ENCODE measurements around the gene AACS. TPM values are rescaled to one million over a fixed set of nuclear protein-coding genes. Genes with fewer than 3 reads are reported as not detected.

The AACS gene
- total and polyA plus RNA-seq, 10 of the 15 experiments (the other 5 are each of a cell fraction or from before 2014, with no cell fraction given) = 10.1 to 34.0 (median 21.1) TPM

GRCh38 chr12:125021771-125022170 lies 43.5 kb upstream of the AACS start (continued):
- TF ChIP-seq IRF5 (IDR thresholded peaks at IDR 0.05; ENCODE audit: borderline replicate concordance) = no peak
- TF ChIP-seq EP300 (IDR thresholded peaks at IDR 0.05; ENCODE audit: borderline replicate concordance in 1 of 2, control insufficient read depth in 1 of 2, low read depth in 2 of 2, low read length in 2 of 2) = no peak
- no peak for TF ChIP-seq E4F1 (IDR thresholded peaks at IDR 0.05; ENCODE audit: borderline replicate concordance, partially characterized antibody)

GRCh38 chr12:125023065-125023464 lies 42.2 kb upstream of the AACS start:
- Histone ChIP-seq H3K4me3 (no peak overlapping the region), H3K4me1 (ENCODE audit: control insufficient read depth, insufficient read depth, low read length) (no peaks in the 10 kb centered on the region), H3K9me3 (replicated peaks; ENCODE audit: control insufficient read depth, insufficient read depth, low read length) (no peaks in the 10 kb centered on the region), H3K4me2 (ENCODE audit: control insufficient read depth, insufficient read depth) (no peak overlapping the region), H3K36me3 (ENCODE audit: control insufficient read depth in 2 of 2, insufficient read depth in 2 of 2, low read length in 1 of 2) (peaks cover 10 to 27% of the 10 kb centered on the region in 2 experiments), H3K27ac (ENCODE audit: control insufficient read depth, insufficient read depth) (no peak overlapping the region), H3K27me3 (replicated peaks in 1 of 2; ENCODE audit: control insufficient read depth in 2 of 2, insufficient read depth in 2 of 2, low read length in 1 of 2) (no peaks in the 10 kb centered on the region), H2AFZ (ENCODE audit: control insufficient read depth, low read depth, low read length) (no peak overlapping the region), H3K79me2 (ENCODE audit: control insufficient read depth, insufficient read depth, low read length) (no peaks in the 10 kb centered on the region), H3K9ac (ENCODE audit: control insufficient read depth, insufficient read depth, low read length) (no peak overlapping the region), H4K20me1 (ENCODE audit: control insufficient read depth, insufficient read depth) (no peaks in the 10 kb centered on the region)
- ChIA-PET SMC1A (ENCODE audit: uncharacterized antibody, unreplicated experiment) (no interaction called here), RAD21 (ENCODE audit: unreplicated experiment) (no interaction called here), POLR2A (no interaction called here), CTCF (no interaction called here)
- WGBS (ENCODE audit: insufficient coverage, insufficient replicate concordance, low lambda C conversion rate, missing lambda C conversion rate) = 97% methylated on average over 2 of the region's 2 CpGs
- DNase-seq (ENCODE audit: low read depth, low spot score) = no peak
- no TSS peak for BruUV-seq (replicated peaks)
- ATAC-seq = no peak
- in situ Hi-C loops (cut with MboI) = no loop called here
- intact Hi-C loops (cut with micrococcal nuclease; ENCODE audit: unreplicated experiment) = no loop called here
- TF ChIP-seq YY1 (IDR thresholded peaks at IDR 0.05; ENCODE audit: low read depth, low read length) = 0 out of 2 replicates have a peak, but pooled peaks have one; percentile 44
- no peak for TF ChIP-seq ATF3 (IDR thresholded peaks at IDR 0.05; ENCODE audit: borderline replicate concordance, extremely low read depth, low read depth, low read length)
- FAIRE-seq = peak; percentile 27
